Endodermal cell (in vitro differentiated cells): ENCODE data around the gene VSX2. TPM values are rescaled to one million over a fixed set of nuclear protein-coding genes. Genes with fewer than 3 reads are reported as not detected.

ENCODE experiments used
- DNase-seq: peaks from one replicate; pipeline ENCODE4 v3.0.0-alpha.2; 2017
- H3K27ac ChIP-seq: 2 replicates; pipeline ENCODE4 v1.5.1; 2013; ENCODE audit warnings: mild to moderate bottlenecking, low read depth, low read length, moderate library complexity
- H3K27me3 ChIP-seq: 2 replicates; pipeline ENCODE4 v1.6.1; 2013; ENCODE audit warnings: mild to moderate bottlenecking, low read length, moderate library complexity; ENCODE audit not compliant: insufficient read depth, control insufficient read depth, poor library complexity, severe bottlenecking
- H3K36me3 ChIP-seq: 2 replicates; pipeline ENCODE4 v1.7.0; 2013; ENCODE audit warnings: mild to moderate bottlenecking, low read length, moderate library complexity; ENCODE audit not compliant: control insufficient read depth, insufficient read depth
- H3K4me1 ChIP-seq: one replicate; pipeline ENCODE4 v1.7.0; 2013; ENCODE audit warnings: low read length; ENCODE audit not compliant: control insufficient read depth, insufficient read depth
- H3K4me3 ChIP-seq: 2 replicates; pipeline ENCODE4 v1.5.1; 2013; ENCODE audit warnings: mild to moderate bottlenecking, low read length, moderate library complexity
- H3K9ac ChIP-seq: 2 replicates; pipeline ENCODE4 v1.6.1; 2013; ENCODE audit warnings: mild to moderate bottlenecking, low read length, moderate library complexity; ENCODE audit not compliant: poor library complexity, severe bottlenecking; ENCODE audit errors: extremely low read depth
- H3K9me3 ChIP-seq: 2 replicates; pipeline ENCODE4 v1.6.1; 2013; ENCODE audit warnings: mild to moderate bottlenecking, low read length, moderate library complexity; ENCODE audit not compliant: control insufficient read depth
- H3K27ac Mint-ChIP-seq: 2 replicates; pipeline ENCODE4 v1.8.0; 2020; ENCODE audit warnings: mixed read lengths
- H3K27me3 Mint-ChIP-seq: 2 replicates; pipeline ENCODE4 v1.8.0; 2021; ENCODE audit warnings: mild to moderate bottlenecking, mixed read lengths; ENCODE audit not compliant: insufficient read depth
- H3K36me3 Mint-ChIP-seq: 2 replicates; pipeline ENCODE4 v1.8.0; 2020; ENCODE audit warnings: low read depth, mixed read lengths
- H3K4me1 Mint-ChIP-seq: 2 replicates; pipeline ENCODE4 v1.8.0; 2020; ENCODE audit warnings: mixed read lengths
- H3K4me3 Mint-ChIP-seq: 2 replicates; pipeline ENCODE4 v1.8.0; 2020; ENCODE audit warnings: mild to moderate bottlenecking, moderate library complexity, mixed read lengths
- H3K9me3 Mint-ChIP-seq: 2 replicates; pipeline ENCODE4 v1.8.0; 2020; ENCODE audit warnings: mild to moderate bottlenecking, mixed read lengths
- WGBS, 2 experiments: methylation state at CpG; one replicate each; pipeline versions ENCODE4 v1.1.5 to v1.1.7; 2013; ENCODE audit warnings: missing lambda C conversion rate in 2 of 2, mixed read lengths in 1 of 2; ENCODE audit not compliant: insufficient coverage in 1 of 2, insufficient read length in 1 of 2; 5-methylcytosine and 5-hydroxymethylcytosine counted together
- total RNA-seq, 2 donors: library from RNA; stranded (reverse); fragmentation: NEBNext Ultra II Directional in 1 of 2; extraction: Animal tissue kit (Norgen Biotek cat#: 25700) in 1 of 2; gene quantifications; 2 replicates in 1 of 2; 3 replicates in 1 of 2; pipeline ENCODE4 v1.2.1, GENCODE V29; 2021
- TF ChIP-seq, protein P1 (sequence below): fragments of 200-600 bp; sonication (generic); conservative IDR thresholded peaks from 2 replicates; pipeline ENCODE4 v1.5.0; 2021; ENCODE audit warnings: antibody characterized with exemption, mild to moderate bottlenecking

VSX2 gene
- total RNA-seq, 2 donors from 2014 or later: not detected

DNA sequence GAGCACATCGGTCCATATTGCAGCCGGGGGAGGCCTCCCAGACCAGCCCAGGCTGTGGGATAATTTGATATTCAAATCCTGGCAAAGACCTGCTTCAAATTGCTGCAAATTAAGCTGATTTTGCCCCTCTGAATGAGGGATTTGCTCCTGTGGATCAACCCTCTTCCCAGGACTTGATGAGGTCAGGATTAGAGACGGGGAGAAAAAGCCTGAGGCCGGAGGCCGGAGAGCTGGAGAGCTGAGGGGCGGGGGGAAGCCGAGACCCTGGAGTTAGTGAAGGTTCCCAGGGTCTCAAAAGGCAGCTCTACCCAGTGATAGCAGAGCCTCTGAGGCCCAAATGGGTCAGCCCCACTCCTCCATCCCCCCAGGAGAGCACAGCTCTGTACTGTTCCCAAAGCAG is 17.5 kb upstream of the VSX2 start:
- 93 to 94% methylated on average over 6 to 7 of the region's 7 CpGs for WGBS, 2 experiments
- Mint-ChIP-seq H3K9me3 (no peaks in the 10 kb centered on the region), H3K27me3 (peaks cover 40% of the 10 kb centered on the region), H3K4me1 (no peaks in the 10 kb centered on the region), H3K36me3 (no peaks in the 10 kb centered on the region), H3K27ac (no peak overlapping the region), H3K4me3 (no peak overlapping the region)
- DNase-seq: no peak
- Histone ChIP-seq H3K27ac (no peak overlapping the region), H3K9me3 (no peaks in the 10 kb centered on the region), H3K4me1 (no peaks in the 10 kb centered on the region), H3K4me3 (no peak overlapping the region), H3K9ac (no peak overlapping the region), H3K27me3 (peaks cover 31% of the 10 kb centered on the region), H3K36me3 (no peaks in the 10 kb centered on the region)
- TF ChIP-seq, protein P1, sequence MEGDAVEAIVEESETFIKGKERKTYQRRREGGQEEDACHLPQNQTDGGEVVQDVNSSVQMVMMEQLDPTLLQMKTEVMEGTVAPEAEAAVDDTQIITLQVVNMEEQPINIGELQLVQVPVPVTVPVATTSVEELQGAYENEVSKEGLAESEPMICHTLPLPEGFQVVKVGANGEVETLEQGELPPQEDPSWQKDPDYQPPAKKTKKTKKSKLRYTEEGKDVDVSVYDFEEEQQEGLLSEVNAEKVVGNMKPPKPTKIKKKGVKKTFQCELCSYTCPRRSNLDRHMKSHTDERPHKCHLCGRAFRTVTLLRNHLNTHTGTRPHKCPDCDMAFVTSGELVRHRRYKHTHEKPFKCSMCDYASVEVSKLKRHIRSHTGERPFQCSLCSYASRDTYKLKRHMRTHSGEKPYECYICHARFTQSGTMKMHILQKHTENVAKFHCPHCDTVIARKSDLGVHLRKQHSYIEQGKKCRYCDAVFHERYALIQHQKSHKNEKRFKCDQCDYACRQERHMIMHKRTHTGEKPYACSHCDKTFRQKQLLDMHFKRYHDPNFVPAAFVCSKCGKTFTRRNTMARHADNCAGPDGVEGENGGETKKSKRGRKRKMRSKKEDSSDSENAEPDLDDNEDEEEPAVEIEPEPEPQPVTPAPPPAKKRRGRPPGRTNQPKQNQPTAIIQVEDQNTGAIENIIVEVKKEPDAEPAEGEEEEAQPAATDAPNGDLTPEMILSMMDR: no peak

DNA sequence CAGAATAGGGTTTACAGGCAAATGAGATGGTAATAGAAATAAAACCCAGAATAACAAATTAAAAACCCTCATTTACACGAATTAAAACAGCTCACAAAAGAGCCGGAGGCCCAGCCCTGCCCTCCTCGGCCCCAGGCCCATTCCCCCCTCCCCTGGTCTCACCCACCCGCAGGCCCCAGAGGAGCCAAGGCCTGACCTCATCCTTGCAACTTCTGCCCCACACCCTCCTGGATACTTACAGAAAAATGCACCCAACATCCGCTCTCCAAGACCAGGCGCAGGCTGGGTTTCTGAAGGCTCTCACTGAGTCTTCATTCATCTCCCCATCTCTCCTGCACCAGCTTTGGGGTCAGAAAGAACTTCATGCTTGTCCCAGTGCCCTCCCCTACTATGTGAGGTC is 16.2 kb upstream of the VSX2 start:
- 80 to 88% methylated on average over 5 to 6 of the region's 6 CpGs for WGBS, 2 experiments
- H3K27me3 ChIP-seq: peaks cover 18% of the 10 kb centered on the region
- no peak overlapping the region for H3K9ac ChIP-seq
- H3K27ac Mint-ChIP-seq: no peak overlapping the region
- TF ChIP-seq, protein P1: no peak
- no peaks in the 10 kb centered on the region for H3K9me3 ChIP-seq
- no peak for DNase-seq
- H3K27me3 Mint-ChIP-seq: peaks cover 32% of the 10 kb centered on the region
- H3K4me3 Mint-ChIP-seq: no peak overlapping the region
- no peaks in the 10 kb centered on the region for H3K36me3 Mint-ChIP-seq
- no peak overlapping the region for H3K27ac ChIP-seq
- no peak overlapping the region for H3K4me3 ChIP-seq
- H3K36me3 ChIP-seq: no peaks in the 10 kb centered on the region
- H3K9me3 Mint-ChIP-seq: no peaks in the 10 kb centered on the region
- no peaks in the 10 kb centered on the region for H3K4me1 ChIP-seq
- no peaks in the 10 kb centered on the region for H3K4me1 Mint-ChIP-seq

DNA sequence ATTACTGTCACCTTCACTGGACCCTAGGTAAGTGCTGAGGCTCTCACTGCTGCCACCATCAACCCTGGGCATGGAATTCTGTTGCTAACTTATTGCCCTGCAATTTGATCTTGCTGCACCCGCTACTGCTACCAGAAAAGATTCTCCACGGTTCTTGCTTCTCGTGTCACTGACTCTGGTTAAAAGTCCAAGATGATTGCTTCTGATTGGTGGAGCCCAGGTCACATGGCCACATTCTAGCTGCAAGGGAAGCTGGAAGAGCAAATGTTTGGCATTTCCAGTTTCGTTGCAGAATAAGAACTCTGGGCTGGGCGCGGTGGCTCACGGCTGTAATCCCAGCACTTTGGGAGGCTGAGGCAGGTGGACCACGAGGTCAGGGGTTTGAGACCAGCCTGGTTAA is 7.5 kb upstream of the VSX2 start:
- no peak for DNase-seq
- Mint-ChIP-seq H3K4me3 (no peak overlapping the region), H3K27ac (no peak overlapping the region), H3K4me1 (no peaks in the 10 kb centered on the region), H3K9me3 (peaks cover 18% of the 10 kb centered on the region), H3K27me3 (peaks cover 75% of the 10 kb centered on the region), H3K36me3 (no peaks in the 10 kb centered on the region)
- H3K9ac ChIP-seq: no peak overlapping the region
- TF ChIP-seq, protein P1: no peak
- no peaks in the 10 kb centered on the region for H3K36me3 ChIP-seq
- no peaks in the 10 kb centered on the region for H3K4me1 ChIP-seq
- no peak overlapping the region for H3K4me3 ChIP-seq
- no peak overlapping the region for H3K27ac ChIP-seq
- peaks cover 41% of the 10 kb centered on the region for H3K27me3 ChIP-seq
- WGBS, 2 experiments: 87 to 88% methylated on average over 8 of the region's 8 CpGs
- H3K9me3 ChIP-seq: peaks cover 6% of the 10 kb centered on the region
